ENCODE data around the gene LRIG1. TPM values are rescaled to one million over a fixed set of nuclear protein-coding genes. Genes with fewer than 3 reads are reported as not detected.
A peak's percentile ranks its signal among the peaks of the same experiment; 100 is the strongest.

Gene LRIG1
- polyA plus RNA-seq, 10 donors, result 95.5 to 145 (median 124) TPM

- DNase-seq, result peak in 1 of 3 donors; percentile 64
Observed at GRCh38 chr3:66473181-66473580, 27.6 kb downstream of the LRIG1 start.

- DNase-seq, result no peak
Observed at GRCh38 chr3:66472313-66473134, 28.3 kb downstream of the LRIG1 start.

GRCh38 chr3:66470956-66471686, 29.7 kb downstream of the LRIG1 start:
- DNase-seq, result no peak

GRCh38 chr3:66470285-66470684, 30.5 kb downstream of the LRIG1 start:
- DNase-seq, result no peak

GRCh38 chr3:66469220-66469640, 31.6 kb downstream of the LRIG1 start:
- DNase-seq, result no peak

- DNase-seq, result no peak
Observed at GRCh38 chr3:66467996-66468735, 32.7 kb downstream of the LRIG1 start.

GRCh38 chr3:66466606-66467270, 34.1 kb downstream of the LRIG1 start:
- no peak for DNase-seq

GRCh38 chr3:66465587-66465986, 35.2 kb downstream of the LRIG1 start:
- DNase-seq, result no peak

- no peak for DNase-seq
Observed at GRCh38 chr3:66465034-66465433, 35.8 kb downstream of the LRIG1 start.

- no peak for DNase-seq
Observed at GRCh38 chr3:66464512-66464894, 36.3 kb downstream of the LRIG1 start.

- DNase-seq, result no peak
Observed at GRCh38 chr3:66463730-66464511, 36.9 kb downstream of the LRIG1 start.

- no peak for DNase-seq
Observed at GRCh38 chr3:66463054-66463631, 37.7 kb downstream of the LRIG1 start.

- no peak for DNase-seq
Observed at GRCh38 chr3:66457252-66457651, 43.6 kb downstream of the LRIG1 start.

- peak; percentile 49 to 68 (median 59) for DNase-seq
Observed at GRCh38 chr3:66456711-66457173, 44.1 kb downstream of the LRIG1 start.

GRCh38 chr3:66454464-66454859, 46.4 kb downstream of the LRIG1 start:
- no peak for DNase-seq

- DNase-seq, result peak in 2 of 3 donors; percentile 53 to 74
Observed at GRCh38 chr3:66453651-66454463, 47.0 kb downstream of the LRIG1 start.

- DNase-seq, result peak; percentile 58 to 94 (median 84)
Observed at GRCh38 chr3:66452303-66453011, 48.4 kb downstream of the LRIG1 start.

- peak in 1 of 3 donors; percentile 27 for DNase-seq
Observed at GRCh38 chr3:66451766-66452165, 49.1 kb downstream of the LRIG1 start.
